Endodermal cell (in vitro differentiated cells): Measurements from ENCODE around the gene NECTIN2. TPM values are rescaled to one million over a fixed set of nuclear protein-coding genes. Genes with fewer than 3 reads are reported as not detected.

Source experiments
- DNase-seq: peaks from one replicate; pipeline ENCODE4 v3.0.0-alpha.2; 2017
- H3K27ac ChIP-seq: 2 replicates; pipeline ENCODE4 v1.5.1; 2013; ENCODE audit warnings: mild to moderate bottlenecking, low read depth, low read length, moderate library complexity
- H3K27me3 ChIP-seq: 2 replicates; pipeline ENCODE4 v1.6.1; 2013; ENCODE audit warnings: mild to moderate bottlenecking, low read length, moderate library complexity; ENCODE audit not compliant: insufficient read depth, control insufficient read depth, poor library complexity, severe bottlenecking
- H3K36me3 ChIP-seq: 2 replicates; pipeline ENCODE4 v1.7.0; 2013; ENCODE audit warnings: mild to moderate bottlenecking, low read length, moderate library complexity; ENCODE audit not compliant: control insufficient read depth, insufficient read depth
- H3K4me1 ChIP-seq: one replicate; pipeline ENCODE4 v1.7.0; 2013; ENCODE audit warnings: low read length; ENCODE audit not compliant: control insufficient read depth, insufficient read depth
- H3K4me3 ChIP-seq: 2 replicates; pipeline ENCODE4 v1.5.1; 2013; ENCODE audit warnings: mild to moderate bottlenecking, low read length, moderate library complexity
- H3K9ac ChIP-seq: 2 replicates; pipeline ENCODE4 v1.6.1; 2013; ENCODE audit warnings: mild to moderate bottlenecking, low read length, moderate library complexity; ENCODE audit not compliant: poor library complexity, severe bottlenecking; ENCODE audit errors: extremely low read depth
- H3K9me3 ChIP-seq: 2 replicates; pipeline ENCODE4 v1.6.1; 2013; ENCODE audit warnings: mild to moderate bottlenecking, low read length, moderate library complexity; ENCODE audit not compliant: control insufficient read depth
- H3K27ac Mint-ChIP-seq: 2 replicates; pipeline ENCODE4 v1.8.0; 2020; ENCODE audit warnings: mixed read lengths
- H3K27me3 Mint-ChIP-seq: 2 replicates; pipeline ENCODE4 v1.8.0; 2021; ENCODE audit warnings: mild to moderate bottlenecking, mixed read lengths; ENCODE audit not compliant: insufficient read depth
- H3K36me3 Mint-ChIP-seq: 2 replicates; pipeline ENCODE4 v1.8.0; 2020; ENCODE audit warnings: low read depth, mixed read lengths
- H3K4me1 Mint-ChIP-seq: 2 replicates; pipeline ENCODE4 v1.8.0; 2020; ENCODE audit warnings: mixed read lengths
- H3K4me3 Mint-ChIP-seq: 2 replicates; pipeline ENCODE4 v1.8.0; 2020; ENCODE audit warnings: mild to moderate bottlenecking, moderate library complexity, mixed read lengths
- H3K9me3 Mint-ChIP-seq: 2 replicates; pipeline ENCODE4 v1.8.0; 2020; ENCODE audit warnings: mild to moderate bottlenecking, mixed read lengths
- CTCF ChIP-seq: fragments of 200-600 bp; sonication (generic); conservative IDR thresholded peaks from 2 replicates; pipeline ENCODE4 v1.5.0; 2021; ENCODE audit warnings: antibody characterized with exemption, mild to moderate bottlenecking
- WGBS, 2 experiments: methylation state at CpG; one replicate each; pipeline versions ENCODE4 v1.1.5 to v1.1.7; 2013; ENCODE audit warnings: missing lambda C conversion rate in 2 of 2, mixed read lengths in 1 of 2; ENCODE audit not compliant: insufficient coverage in 1 of 2, insufficient read length in 1 of 2; 5-methylcytosine and 5-hydroxymethylcytosine counted together
- total RNA-seq, 2 donors: library from RNA; stranded (reverse); fragmentation: NEBNext Ultra II Directional in 1 of 2; extraction: Animal tissue kit (Norgen Biotek cat#: 25700) in 1 of 2; gene quantifications; 2 replicates in 1 of 2; 3 replicates in 1 of 2; pipeline ENCODE4 v1.2.1, GENCODE V29; 2021

Gene NECTIN2
- total RNA-seq, 2 donors from 2014 or later = 248 to 260 TPM

GRCh38 chr19:44866664-44867063, 20.6 kb downstream of the NECTIN2 start:
- Mint-ChIP-seq H3K4me3 (no peak overlapping the region), H3K9me3 (no peaks in the 10 kb centered on the region), H3K36me3 (peaks cover 66% of the 10 kb centered on the region), H3K27ac (peak overlapping the region; percentile 39), H3K27me3 (no peaks in the 10 kb centered on the region), H3K4me1 (no peaks in the 10 kb centered on the region)
- Histone ChIP-seq H3K9ac (no peak overlapping the region), H3K4me3 (no peak overlapping the region), H3K9me3 (no peaks in the 10 kb centered on the region), H3K27ac (no peak overlapping the region), H3K4me1 (no peaks in the 10 kb centered on the region), H3K27me3 (no peaks in the 10 kb centered on the region), H3K36me3 (peaks cover 81% of the 10 kb centered on the region)
- WGBS, 2 experiments = 90 to 95% methylated on average over 4 of the region's 4 CpGs
- DNase-seq = no peak
- TF ChIP-seq CTCF = no peak

GRCh38 chr19:44867578-44867977, 21.5 kb downstream of the NECTIN2 start:
- 89 to 92% methylated on average over 10 to 12 of the region's 12 CpGs for WGBS, 2 experiments
- peak overlapping the region; percentile 1 for H3K27ac Mint-ChIP-seq
- TF ChIP-seq CTCF = no peak
- Histone ChIP-seq H3K4me1 (no peaks in the 10 kb centered on the region), H3K4me3 (no peak overlapping the region), H3K27me3 (no peaks in the 10 kb centered on the region), H3K36me3 (peaks cover 81% of the 10 kb centered on the region), H3K9ac (no peak overlapping the region), H3K27ac (no peak overlapping the region), H3K9me3 (no peaks in the 10 kb centered on the region)
- no peak overlapping the region for H3K4me3 Mint-ChIP-seq
- H3K4me1 Mint-ChIP-seq = no peaks in the 10 kb centered on the region
- H3K36me3 Mint-ChIP-seq = peaks cover 68% of the 10 kb centered on the region
- no peaks in the 10 kb centered on the region for H3K9me3 Mint-ChIP-seq
- no peaks in the 10 kb centered on the region for H3K27me3 Mint-ChIP-seq
- DNase-seq = no peak

DNA sequence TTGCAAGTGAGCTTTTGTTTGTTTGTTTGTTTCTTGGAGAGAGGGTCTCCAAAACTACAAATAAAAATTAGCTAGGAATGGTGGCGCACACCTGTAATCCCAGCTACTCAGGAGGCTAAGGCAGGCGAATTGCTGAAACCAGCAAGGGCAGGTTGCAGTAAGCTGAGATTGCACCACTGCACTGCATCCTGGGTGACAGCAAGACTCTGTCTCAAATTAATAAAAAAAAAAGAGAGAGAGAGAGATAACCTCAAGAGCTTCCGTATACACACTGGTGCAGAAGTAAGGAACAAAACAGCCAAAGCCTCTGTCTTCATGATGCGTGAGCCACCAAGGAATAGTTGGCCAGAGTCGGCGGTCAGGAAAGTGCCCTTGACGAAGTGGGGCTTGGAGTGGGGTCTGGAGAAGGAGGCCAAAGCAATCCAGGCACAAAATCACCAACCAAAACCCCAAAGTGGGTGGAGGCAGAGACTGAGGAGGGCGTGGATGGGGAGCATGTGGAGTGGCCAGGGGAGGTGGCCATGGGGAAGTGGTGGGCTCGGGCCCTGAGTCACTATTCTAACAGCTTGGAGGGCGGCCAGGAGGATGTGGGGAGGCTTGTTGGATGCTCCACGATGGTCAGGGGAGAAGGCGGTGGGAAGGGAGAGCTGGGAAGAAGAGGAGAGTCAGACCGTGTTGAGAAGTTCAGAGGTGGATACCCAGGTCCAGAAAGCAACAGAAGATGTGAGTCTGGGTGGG, 23.8 kb downstream of the NECTIN2 start:
- H3K9me3 ChIP-seq = no peaks in the 10 kb centered on the region
- Mint-ChIP-seq H3K27me3 (no peaks in the 10 kb centered on the region), H3K4me3 (no peak overlapping the region), H3K36me3 (peaks cover 83% of the 10 kb centered on the region), H3K9me3 (no peaks in the 10 kb centered on the region), H3K27ac (peak overlapping the region; percentile 83), H3K4me1 (no peaks in the 10 kb centered on the region)
- no peak for TF ChIP-seq CTCF
- no peak overlapping the region for H3K27ac ChIP-seq
- H3K27me3 ChIP-seq = no peaks in the 10 kb centered on the region
- no peak for DNase-seq
- no peak overlapping the region for H3K4me3 ChIP-seq
- H3K4me1 ChIP-seq = no peaks in the 10 kb centered on the region
- 94 to 98% methylated on average over 9 to 13 of the region's 13 CpGs for WGBS, 2 experiments
- H3K36me3 ChIP-seq = peaks cover 91% of the 10 kb centered on the region
- H3K9ac ChIP-seq = no peak overlapping the region
